Measurements from ENCODE around the gene DOC2A.

DOC2A gene

DNA sequence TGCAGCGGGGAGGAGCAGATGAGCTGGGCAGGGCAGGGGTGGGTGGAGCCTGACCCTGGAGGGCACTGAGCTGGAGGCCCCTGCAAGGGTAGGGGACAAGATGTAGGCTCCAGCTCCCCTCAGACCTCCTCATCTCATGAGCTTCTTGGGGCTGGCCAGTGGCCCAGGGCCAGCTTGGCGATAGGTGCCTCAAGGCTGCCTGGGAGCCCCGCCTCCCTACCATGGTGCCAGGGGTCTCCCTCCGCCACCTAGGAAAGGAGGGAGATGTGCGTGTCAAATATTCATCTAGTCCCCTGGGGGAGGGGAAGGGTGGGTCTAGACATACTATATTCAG, 19.3 kb downstream of the DOC2A start:
- Histone ChIP-seq H3K27me3 (ENCODE audit: insufficient read depth, insufficient read length) (no peaks in the 10 kb centered on the region), H3K9me3 (ENCODE audit: insufficient read depth, low read length) (no peaks in the 10 kb centered on the region), H3K36me3 (ENCODE audit: insufficient read depth, insufficient read length, low read length) (peaks cover 68% of the 10 kb centered on the region), H3K4me1 (ENCODE audit: insufficient read depth, insufficient read length) (peaks cover 11% of the 10 kb centered on the region), H3K9ac (ENCODE audit: insufficient read length, low read depth) (no peak overlapping the region), H3K4me3 (ENCODE audit: insufficient read length, low read depth) (no peak overlapping the region)
- TF ChIP-seq ZNF274 (IDR thresholded peaks at IDR 0.05; ENCODE audit: low read depth, low read length) (no peak), YY1 (IDR thresholded peaks at IDR 0.05; ENCODE audit: insufficient read depth, insufficient read length) (no peak), SUZ12 (IDR thresholded peaks at IDR 0.05; ENCODE audit: extremely low read depth, insufficient read depth, insufficient read length) (no peak)
- no peak for DNase-seq (ENCODE audit: low read depth, low spot score)

- H3K4me3 ChIP-seq (ENCODE audit: insufficient read length, low read depth), result no peak overlapping the region
- no peaks in the 10 kb centered on the region for H3K27me3 ChIP-seq (ENCODE audit: insufficient read depth, insufficient read length)
- no peak overlapping the region for H3K9ac ChIP-seq (ENCODE audit: insufficient read length, low read depth)
- no peaks in the 10 kb centered on the region for H3K9me3 ChIP-seq (ENCODE audit: insufficient read depth, low read length)
- TF ChIP-seq SUZ12 (IDR thresholded peaks at IDR 0.05; ENCODE audit: extremely low read depth, insufficient read depth, insufficient read length) (no peak), YY1 (IDR thresholded peaks at IDR 0.05; ENCODE audit: insufficient read depth, insufficient read length) (no peak), ZNF274 (IDR thresholded peaks at IDR 0.05; ENCODE audit: low read depth, low read length) (no peak)
- peaks cover 11% of the 10 kb centered on the region for H3K4me1 ChIP-seq (ENCODE audit: insufficient read depth, insufficient read length)
- H3K36me3 ChIP-seq (ENCODE audit: insufficient read depth, insufficient read length, low read length), result peaks cover 73% of the 10 kb centered on the region
- DNase-seq (ENCODE audit: low read depth, low spot score), result no peak
Observed at GRCh38 chr16:29990883-29991570, 19.8 kb downstream of the DOC2A start.

DNA sequence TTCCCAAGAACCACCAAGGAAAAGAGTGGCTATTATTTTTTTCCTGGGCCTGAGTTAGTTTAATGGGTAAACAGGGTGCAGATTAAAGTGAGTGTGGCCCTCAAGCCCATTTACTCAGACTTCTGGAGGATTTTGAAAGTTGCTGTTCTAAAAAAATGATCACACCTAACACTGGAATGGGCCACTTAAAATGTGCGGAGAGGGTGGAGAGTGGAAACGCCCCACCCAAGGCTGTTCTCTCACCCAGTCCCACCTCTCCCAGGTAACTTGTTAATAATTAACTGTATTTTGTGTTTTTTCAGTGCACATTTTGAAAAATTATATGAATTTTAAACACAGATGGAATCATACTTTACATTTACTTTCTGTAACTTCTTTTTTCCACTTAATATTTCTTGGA, 20.8 kb downstream of the DOC2A start:
- TF ChIP-seq ZNF274 (IDR thresholded peaks at IDR 0.05; ENCODE audit: low read depth, low read length), result no peak
- Histone ChIP-seq H3K4me1 (ENCODE audit: insufficient read depth, insufficient read length) (peaks cover 11% of the 10 kb centered on the region), H3K9me3 (ENCODE audit: insufficient read depth, low read length) (no peaks in the 10 kb centered on the region), H3K36me3 (ENCODE audit: insufficient read depth, insufficient read length, low read length) (peaks cover 83% of the 10 kb centered on the region), H3K27me3 (ENCODE audit: insufficient read depth, insufficient read length) (no peaks in the 10 kb centered on the region), H3K4me3 (ENCODE audit: insufficient read length, low read depth) (no peak overlapping the region), H3K9ac (ENCODE audit: insufficient read length, low read depth) (no peak overlapping the region)
- DNase-seq (ENCODE audit: low read depth, low spot score), result no peak

DNA sequence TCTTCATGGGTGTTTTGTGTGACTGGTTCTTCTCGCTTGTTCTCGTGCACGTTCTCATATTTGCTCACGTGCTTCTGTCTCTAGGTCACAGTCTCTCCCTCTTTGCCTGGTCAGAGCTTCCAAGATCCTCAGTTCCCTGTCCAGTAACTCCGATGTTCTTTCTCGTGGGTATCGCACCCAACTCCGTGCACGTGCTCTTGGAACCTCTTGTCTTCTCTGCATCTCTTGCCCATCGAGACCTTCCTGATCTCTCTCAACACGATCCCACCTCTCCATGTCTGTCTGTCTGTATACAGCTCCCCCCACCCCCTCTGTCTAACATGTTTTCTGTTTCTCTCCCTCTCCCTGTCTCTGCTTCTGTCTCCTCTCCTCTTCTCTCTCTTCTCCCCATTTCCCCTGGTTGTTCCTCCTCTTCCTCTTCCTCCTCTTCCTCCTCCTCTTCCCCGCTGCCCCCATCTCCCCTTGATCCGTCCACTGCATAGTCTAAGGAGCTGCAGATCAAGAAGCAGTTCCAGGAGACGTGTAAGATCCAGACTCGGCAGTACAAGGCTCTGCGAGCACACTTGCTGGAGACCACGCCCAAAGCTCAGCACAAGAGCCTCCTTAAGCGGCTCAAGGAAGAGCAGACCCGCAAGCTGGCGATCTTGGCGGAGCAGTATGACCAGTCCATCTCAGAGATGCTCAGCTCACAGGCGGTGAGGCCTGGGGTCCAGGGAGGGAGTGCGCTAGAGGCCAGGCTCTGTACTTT, 21.5 kb downstream of the DOC2A start:
- Histone ChIP-seq H3K36me3 (ENCODE audit: insufficient read depth, insufficient read length, low read length) (peaks cover 91% of the 10 kb centered on the region), H3K9ac (ENCODE audit: insufficient read length, low read depth) (no peak overlapping the region), H3K4me1 (ENCODE audit: insufficient read depth, insufficient read length) (peaks cover 5% of the 10 kb centered on the region), H3K27me3 (ENCODE audit: insufficient read depth, insufficient read length) (no peaks in the 10 kb centered on the region), H3K9me3 (ENCODE audit: insufficient read depth, low read length) (no peaks in the 10 kb centered on the region), H3K4me3 (ENCODE audit: insufficient read length, low read depth) (no peak overlapping the region)
- TF ChIP-seq ZNF274 (IDR thresholded peaks at IDR 0.05; ENCODE audit: low read depth, low read length) (no peak), SUZ12 (IDR thresholded peaks at IDR 0.05; ENCODE audit: extremely low read depth, insufficient read depth, insufficient read length) (no peak), YY1 (IDR thresholded peaks at IDR 0.05; ENCODE audit: insufficient read depth, insufficient read length) (no peak)
- DNase-seq (ENCODE audit: low read depth, low spot score), result no peak

GRCh38 chr16:29988346-29989075, 22.3 kb downstream of the DOC2A start:
- Histone ChIP-seq H3K36me3 (ENCODE audit: insufficient read depth, insufficient read length, low read length) (peaks cover 92% of the 10 kb centered on the region), H3K27me3 (ENCODE audit: insufficient read depth, insufficient read length) (no peaks in the 10 kb centered on the region), H3K4me3 (ENCODE audit: insufficient read length, low read depth) (no peak overlapping the region), H3K4me1 (ENCODE audit: insufficient read depth, insufficient read length) (peaks cover under 1% of the 10 kb centered on the region), H3K9me3 (ENCODE audit: insufficient read depth, low read length) (no peaks in the 10 kb centered on the region), H3K9ac (ENCODE audit: insufficient read length, low read depth) (peak overlapping the region; percentile 16)
- no peak for DNase-seq (ENCODE audit: low read depth, low spot score)
- TF ChIP-seq ZNF274 (IDR thresholded peaks at IDR 0.05; ENCODE audit: low read depth, low read length) (no peak), YY1 (IDR thresholded peaks at IDR 0.05; ENCODE audit: insufficient read depth, insufficient read length) (no peak), SUZ12 (IDR thresholded peaks at IDR 0.05; ENCODE audit: extremely low read depth, insufficient read depth, insufficient read length) (no peak)

- H3K4me3 ChIP-seq (ENCODE audit: insufficient read length, low read depth), result no peak overlapping the region
- no peaks in the 10 kb centered on the region for H3K9me3 ChIP-seq (ENCODE audit: insufficient read depth, low read length)
- peaks cover 92% of the 10 kb centered on the region for H3K36me3 ChIP-seq (ENCODE audit: insufficient read depth, insufficient read length, low read length)
- H3K27me3 ChIP-seq (ENCODE audit: insufficient read depth, insufficient read length), result no peaks in the 10 kb centered on the region
- no peak for DNase-seq (ENCODE audit: low read depth, low spot score)
- H3K9ac ChIP-seq (ENCODE audit: insufficient read length, low read depth), result no peak overlapping the region
- TF ChIP-seq SUZ12 (IDR thresholded peaks at IDR 0.05; ENCODE audit: extremely low read depth, insufficient read depth, insufficient read length) (no peak), ZNF274 (IDR thresholded peaks at IDR 0.05; ENCODE audit: low read depth, low read length) (no peak), YY1 (IDR thresholded peaks at IDR 0.05; ENCODE audit: insufficient read depth, insufficient read length) (no peak)
- no peaks in the 10 kb centered on the region for H3K4me1 ChIP-seq (ENCODE audit: insufficient read depth, insufficient read length)
Observed at GRCh38 chr16:29987371-29988085, 23.3 kb downstream of the DOC2A start.
